Astrocyte (in vitro differentiated cells and primary cell): ENCODE results near the gene POU2F2. TPM values are rescaled to one million over a fixed set of nuclear protein-coding genes. Genes with fewer than 3 reads are reported as not detected.

Source experiments
- DNase-seq: peaks from one replicate; pipeline ENCODE4 v3.0.0-alpha.2; 2010; ENCODE audit warnings: low read depth
- FAIRE-seq: peaks from 2 replicates; lab custom pipeline; 2011; peaks lifted over from hg19 to GRCh38; lab: Jason Lieb, UNC
- H2AFZ ChIP-seq: 2 replicates; pipeline ENCODE4 v1.6.0; 2012; ENCODE audit warnings: low read depth, low read length, inconsistent platforms
- H3K27ac ChIP-seq: 2 replicates; pipeline ENCODE4 v1.5.1; 2011; ENCODE audit warnings: low read depth, low read length, inconsistent platforms
- H3K27me3 ChIP-seq: 2 replicates; pipeline ENCODE4 v1.6.0; 2011; ENCODE audit warnings: low read length, inconsistent platforms; ENCODE audit not compliant: insufficient read depth
- H3K36me3 ChIP-seq: 2 replicates; pipeline ENCODE4 v1.5.1; 2011; ENCODE audit warnings: low read length, inconsistent platforms; ENCODE audit not compliant: insufficient read depth
- H3K4me1 ChIP-seq: 2 replicates; pipeline ENCODE4 v1.5.1; 2011; ENCODE audit warnings: low read length, inconsistent platforms; ENCODE audit not compliant: insufficient read depth
- H3K4me2 ChIP-seq: 2 replicates; pipeline ENCODE4 v1.6.0; 2012; ENCODE audit warnings: low read length, inconsistent platforms
- H3K4me3 ChIP-seq: 2 replicates; pipeline ENCODE4 v1.5.1; 2011; ENCODE audit warnings: low read depth, mild to moderate bottlenecking, low read length, inconsistent platforms; ENCODE audit not compliant: insufficient read depth
- H3K79me2 ChIP-seq: 2 replicates; pipeline ENCODE4 v1.6.0; 2012; ENCODE audit warnings: mild to moderate bottlenecking, low read length, inconsistent platforms; ENCODE audit not compliant: insufficient read depth
- H3K9ac ChIP-seq: 2 replicates; pipeline ENCODE4 v1.6.0; 2012; ENCODE audit warnings: mild to moderate bottlenecking, low read length, inconsistent platforms
- H3K9me3 ChIP-seq: 2 replicates; pipeline ENCODE4 v1.5.1; 2012; ENCODE audit warnings: low read depth, mild to moderate bottlenecking, low read length, inconsistent platforms; ENCODE audit not compliant: insufficient read depth
- H4K20me1 ChIP-seq: 2 replicates; pipeline ENCODE4 v1.6.0; 2012; ENCODE audit warnings: low read length, inconsistent platforms; ENCODE audit not compliant: insufficient read depth
- H3K27ac Mint-ChIP-seq: one replicate; pipeline ENCODE4 v1.8.0; 2021; ENCODE audit warnings: mild to moderate bottlenecking, mixed read lengths; ENCODE audit not compliant: unreplicated experiment
- H3K27me3 Mint-ChIP-seq: one replicate; pipeline ENCODE4 v1.8.0; 2021; ENCODE audit warnings: low read depth, mixed read lengths; ENCODE audit not compliant: unreplicated experiment
- H3K36me3 Mint-ChIP-seq: one replicate; pipeline ENCODE4 v1.8.0; 2021; ENCODE audit warnings: low read depth, mixed read lengths; ENCODE audit not compliant: unreplicated experiment
- H3K4me1 Mint-ChIP-seq: one replicate; pipeline ENCODE4 v1.8.0; 2021; ENCODE audit warnings: low read depth, mixed read lengths; ENCODE audit not compliant: unreplicated experiment
- H3K4me3 Mint-ChIP-seq: one replicate; pipeline ENCODE4 v1.8.0; 2021; ENCODE audit warnings: mild to moderate bottlenecking, moderate library complexity, mixed read lengths; ENCODE audit not compliant: unreplicated experiment
- H3K9me3 Mint-ChIP-seq: one replicate; pipeline ENCODE4 v1.8.0; 2021; ENCODE audit warnings: mild to moderate bottlenecking, mixed read lengths; ENCODE audit not compliant: unreplicated experiment
- CTCF ChIP-seq: IDR thresholded peaks from 2 replicates; pipeline ENCODE4 v1.5.1; 2011; ENCODE audit warnings: low read depth, mild to moderate bottlenecking, inconsistent platforms, low read length, moderate library complexity; ENCODE audit not compliant: insufficient read depth
- EZH2 ChIP-seq: IDR thresholded peaks from 2 replicates; pipeline ENCODE4 v1.6.1; 2012; ENCODE audit warnings: mild to moderate bottlenecking, low read length, inconsistent platforms; ENCODE audit not compliant: insufficient read depth
- total RNA-seq: library from RNA; stranded (reverse); gene quantifications from 2 replicates; pipeline ENCODE4 v1.2.1, GENCODE V29; 2021

Gene POU2F2
- total RNA-seq, 1 donor from 2014 or later, result 8.3 TPM

- Histone ChIP-seq H3K36me3 (peaks cover 3% of the 10 kb centered on the region), H3K27ac (peak overlapping the region; percentile 87), H3K4me2 (peak overlapping the region; percentile 75), H3K4me1 (peaks cover 50% of the 10 kb centered on the region), H3K4me3 (no peak overlapping the region), H3K9me3 (no peaks in the 10 kb centered on the region), H3K79me2 (no peaks in the 10 kb centered on the region), H2AFZ (no peak overlapping the region), H3K27me3 (no peaks in the 10 kb centered on the region), H3K9ac (peak overlapping the region; percentile 19), H4K20me1 (no peaks in the 10 kb centered on the region)
- DNase-seq (peak; percentile 74), FAIRE-seq (no peak)
- H3K4me1 Mint-ChIP-seq, result peaks cover 62% of the 10 kb centered on the region
- H3K9me3 Mint-ChIP-seq, result no peaks in the 10 kb centered on the region
- peak overlapping the region; percentile 1 for H3K4me3 Mint-ChIP-seq
- no peak for TF ChIP-seq CTCF
- TF ChIP-seq EZH2, result no peak
- H3K27me3 Mint-ChIP-seq, result no peaks in the 10 kb centered on the region
- peak overlapping the region; percentile 96 for H3K27ac Mint-ChIP-seq
- peaks cover 2% of the 10 kb centered on the region for H3K36me3 Mint-ChIP-seq
Measured at GRCh38 chr19:42111384-42111783, 20.9 kb downstream of the POU2F2 start.

GRCh38 chr19:42110658-42111057, 21.6 kb downstream of the POU2F2 start:
- H3K36me3 Mint-ChIP-seq, result peaks cover under 1% of the 10 kb centered on the region
- Histone ChIP-seq H3K79me2 (no peaks in the 10 kb centered on the region), H3K36me3 (no peaks in the 10 kb centered on the region), H3K4me2 (peak overlapping the region; percentile 75), H3K9ac (no peak overlapping the region), H4K20me1 (no peaks in the 10 kb centered on the region), H3K4me1 (peaks cover 50% of the 10 kb centered on the region), H3K9me3 (no peaks in the 10 kb centered on the region), H3K4me3 (no peak overlapping the region), H3K27ac (no peak overlapping the region), H2AFZ (no peak overlapping the region), H3K27me3 (no peaks in the 10 kb centered on the region)
- FAIRE-seq, result no peak
- DNase-seq, result no peak
- H3K9me3 Mint-ChIP-seq, result no peaks in the 10 kb centered on the region
- H3K4me3 Mint-ChIP-seq, result no peak overlapping the region
- peaks cover 58% of the 10 kb centered on the region for H3K4me1 Mint-ChIP-seq
- no peaks in the 10 kb centered on the region for H3K27me3 Mint-ChIP-seq
- H3K27ac Mint-ChIP-seq, result no peak overlapping the region
- TF ChIP-seq EZH2 (no peak), CTCF (no peak)

GRCh38 chr19:42109896-42110295, 22.4 kb downstream of the POU2F2 start:
- no peaks in the 10 kb centered on the region for H3K27me3 Mint-ChIP-seq

More at GRCh38 chr19:42109896-42110295, 22.4 kb downstream of the POU2F2 start:
- Histone ChIP-seq H3K36me3 (no peaks in the 10 kb centered on the region), H3K27ac (no peak overlapping the region), H4K20me1 (no peaks in the 10 kb centered on the region), H3K4me2 (no peak overlapping the region), H3K27me3 (no peaks in the 10 kb centered on the region), H3K9me3 (no peaks in the 10 kb centered on the region), H3K79me2 (no peaks in the 10 kb centered on the region), H2AFZ (no peak overlapping the region), H3K9ac (no peak overlapping the region), H3K4me3 (no peak overlapping the region), H3K4me1 (peaks cover 45% of the 10 kb centered on the region)
- Mint-ChIP-seq H3K4me1 (peaks cover 59% of the 10 kb centered on the region), H3K27ac (no peak overlapping the region), H3K9me3 (no peaks in the 10 kb centered on the region), H3K36me3 (no peaks in the 10 kb centered on the region), H3K4me3 (no peak overlapping the region)
- FAIRE-seq (no peak), DNase-seq (no peak)
- no peak for TF ChIP-seq EZH2
- TF ChIP-seq CTCF, result no peak
